ENCODE measurements around the gene ZKSCAN3. TPM values are rescaled to one million over a fixed set of nuclear protein-coding genes. Genes with fewer than 3 reads are reported as not detected.
"Not testable (repeated sequence)": the region's sequence is repeated elsewhere in the genome, so short reads cannot be mapped to it uniquely, and the experiment has no call there.

Gene ZKSCAN3
- polyA plus RNA-seq, 12 donors, result 5.2 to 8.8 (median 7.5) TPM; not detected in 1

DNA sequence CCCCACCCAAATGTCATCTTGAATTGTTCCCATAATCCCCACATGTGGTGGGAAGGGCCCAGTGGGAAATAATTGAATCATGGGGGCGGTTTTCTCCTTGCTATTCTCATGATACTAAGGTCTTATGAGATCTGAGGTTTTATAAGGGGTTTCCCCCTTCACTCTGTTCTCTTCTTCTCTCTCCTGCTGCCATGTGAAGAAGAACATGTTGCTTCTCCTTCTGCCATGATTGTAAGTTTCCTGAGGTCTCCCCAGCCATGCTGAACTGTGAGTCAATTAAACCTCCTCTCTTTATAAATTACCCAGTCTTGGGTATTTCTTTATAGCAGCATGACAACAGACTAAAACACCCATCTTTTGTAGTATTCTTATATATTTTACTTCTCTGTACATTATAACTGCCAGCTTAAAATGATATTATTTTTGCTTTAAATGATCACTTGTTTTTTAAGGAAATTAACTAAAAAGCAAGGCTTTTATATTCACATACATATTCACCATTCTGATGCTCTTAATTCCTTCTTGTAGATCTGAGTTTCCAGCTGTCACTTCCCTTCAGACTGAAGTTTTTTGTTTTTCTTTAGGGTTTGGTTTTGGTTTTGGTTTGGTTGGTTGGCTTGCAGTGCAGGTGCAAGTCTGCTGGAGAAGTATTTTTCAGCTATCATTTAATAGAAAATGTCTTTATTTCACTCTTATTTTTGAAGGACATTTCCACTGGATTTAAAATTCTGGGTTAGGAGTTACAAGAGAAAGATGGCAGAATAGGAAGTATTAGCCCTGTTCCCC lies 9.2 kb upstream of the ZKSCAN3 start:
- no peak for DNase-seq

DNA sequence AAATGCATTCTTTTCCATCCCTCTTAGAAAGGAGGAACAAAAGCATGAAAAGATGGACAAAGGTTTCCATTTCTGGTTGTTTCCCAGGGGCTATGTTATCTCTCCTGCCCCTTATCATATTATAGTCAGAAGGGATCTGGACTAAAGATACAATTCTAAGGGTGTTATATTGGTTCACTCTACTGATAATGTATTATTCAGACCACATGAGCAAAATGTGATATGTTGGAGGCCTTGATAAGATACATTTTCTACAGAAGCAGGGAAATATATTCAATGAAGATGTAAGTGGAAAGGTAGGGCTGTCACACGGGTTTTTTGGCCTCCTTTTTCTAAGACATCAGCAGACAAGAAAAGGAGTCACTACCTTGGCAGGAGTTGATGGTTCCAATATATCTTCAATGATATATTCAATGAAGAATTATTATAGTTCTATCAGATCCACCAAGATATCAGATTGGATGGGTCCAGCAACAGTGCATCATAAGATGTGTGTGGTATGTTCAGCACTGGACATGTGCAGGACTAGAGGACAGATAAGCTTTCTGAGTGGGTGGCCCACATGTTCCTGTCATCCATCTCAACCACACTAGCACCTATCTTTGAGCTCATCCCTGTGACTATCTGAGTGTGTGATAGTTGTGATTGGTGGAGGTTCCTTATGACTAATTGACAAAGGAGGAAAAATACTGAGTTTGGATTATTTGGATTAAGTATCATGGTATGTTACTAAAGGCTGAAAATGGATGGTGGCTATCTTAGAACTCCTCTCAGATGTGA lies 5.7 kb upstream of the ZKSCAN3 start:
- no peak for DNase-seq

DNA sequence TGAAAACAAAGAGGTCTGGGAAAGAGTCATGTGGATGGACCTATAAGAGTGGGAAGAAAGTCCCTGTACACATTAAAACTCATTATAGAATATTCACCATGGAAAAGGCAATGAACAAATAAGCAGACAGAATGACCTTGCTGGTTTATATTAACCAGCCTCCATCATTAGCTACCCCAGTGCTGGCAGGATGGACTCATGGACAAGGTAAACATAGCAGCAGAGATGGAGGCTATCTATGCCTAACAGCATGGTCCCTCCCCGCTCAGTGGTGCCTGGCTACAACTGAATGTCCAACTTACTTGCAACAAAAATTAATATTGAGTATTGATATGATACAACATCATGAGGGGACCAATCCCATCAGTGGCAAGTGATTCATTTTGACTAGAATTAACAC lies 4.5 kb upstream of the ZKSCAN3 start:
- DNase-seq, result no peak

DNA sequence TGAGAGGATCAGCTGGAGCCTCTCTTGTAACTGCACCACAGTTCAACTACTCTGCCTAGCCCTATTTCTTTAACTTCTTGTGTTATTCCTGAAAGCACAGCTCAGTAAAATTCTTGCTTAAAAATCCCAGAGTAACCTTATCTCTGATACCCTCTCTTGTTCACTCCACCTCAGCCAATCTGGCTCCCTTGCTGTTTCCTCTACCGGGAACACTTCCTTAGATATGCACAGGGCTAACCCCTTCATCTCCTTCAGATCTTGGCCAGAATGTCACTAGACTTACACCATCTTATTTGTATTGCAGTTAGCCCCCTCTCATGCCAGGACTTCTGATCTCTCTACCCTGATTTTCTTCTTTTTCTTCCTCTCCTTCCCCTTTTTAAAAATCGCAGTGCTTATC lies 2.6 kb upstream of the ZKSCAN3 start:
- DNase-seq, result no peak

DNA sequence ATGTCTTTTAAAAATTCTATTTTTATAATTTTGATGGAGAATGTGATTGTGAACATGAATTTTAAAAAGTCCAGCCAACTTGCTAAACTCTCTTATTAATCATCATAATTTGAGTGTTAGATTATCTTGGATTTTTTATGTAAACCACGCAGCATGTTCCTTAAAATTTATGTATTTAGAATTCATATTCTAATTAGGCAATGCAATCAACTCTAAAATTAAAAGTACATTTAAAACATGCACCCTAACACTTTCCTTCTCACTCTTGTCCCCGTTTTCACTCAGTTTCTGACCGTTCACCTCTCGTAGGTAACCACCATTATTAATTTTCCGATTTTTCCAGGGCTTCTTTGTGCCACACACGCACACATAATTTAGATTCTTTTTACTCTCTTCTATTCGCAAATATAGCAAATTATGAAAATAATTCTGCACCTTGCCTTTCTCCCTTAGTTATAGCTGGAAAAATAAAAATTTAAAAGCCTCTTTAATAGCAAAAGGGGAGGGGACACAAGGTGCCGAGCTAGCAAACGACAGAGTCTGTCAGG lies 329 bp upstream of the ZKSCAN3 start:
- DNase-seq, result no peak

DNA sequence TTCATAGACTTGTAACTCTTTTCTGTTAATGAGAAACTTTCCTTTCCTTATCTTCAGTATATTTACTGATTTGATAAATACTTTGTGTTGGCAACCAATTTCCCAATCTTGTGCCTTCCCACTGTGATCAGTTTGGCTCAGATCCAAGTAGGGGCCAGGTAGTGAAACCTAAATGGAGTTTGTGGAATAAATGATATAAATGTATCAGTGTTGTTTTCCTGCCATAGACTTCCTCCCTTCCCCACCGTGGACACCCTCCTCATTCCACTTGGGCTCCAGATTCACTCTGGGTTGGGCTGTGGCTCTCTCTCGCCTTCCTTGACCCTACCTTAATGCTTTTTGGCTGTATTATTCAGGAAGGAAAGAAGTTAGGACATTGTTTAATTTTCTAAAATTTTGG lies 1.3 kb downstream of the ZKSCAN3 start:
- DNase-seq, result no peak

DNA sequence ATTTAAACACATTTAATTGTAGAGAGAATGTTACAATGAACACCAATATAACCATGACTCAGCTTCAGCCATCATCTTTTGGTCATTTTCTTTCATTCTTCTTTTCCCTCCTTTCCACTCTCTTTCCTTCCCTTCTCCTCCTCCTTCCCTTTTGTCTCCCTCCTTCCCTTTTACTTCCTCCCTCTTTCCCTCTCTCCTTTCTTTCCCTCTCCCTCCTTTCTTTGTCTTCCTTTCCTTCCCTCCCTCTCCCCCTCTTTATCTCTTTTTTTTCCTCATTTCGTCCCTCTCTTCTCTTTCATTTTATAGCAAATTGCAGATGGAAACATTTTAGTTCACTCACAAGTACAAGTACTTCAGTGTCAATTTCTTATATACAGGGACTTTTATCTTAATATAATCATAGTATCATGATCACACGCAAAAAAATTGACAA lies 1.8 kb downstream of the ZKSCAN3 start:
- no peak for DNase-seq

DNA sequence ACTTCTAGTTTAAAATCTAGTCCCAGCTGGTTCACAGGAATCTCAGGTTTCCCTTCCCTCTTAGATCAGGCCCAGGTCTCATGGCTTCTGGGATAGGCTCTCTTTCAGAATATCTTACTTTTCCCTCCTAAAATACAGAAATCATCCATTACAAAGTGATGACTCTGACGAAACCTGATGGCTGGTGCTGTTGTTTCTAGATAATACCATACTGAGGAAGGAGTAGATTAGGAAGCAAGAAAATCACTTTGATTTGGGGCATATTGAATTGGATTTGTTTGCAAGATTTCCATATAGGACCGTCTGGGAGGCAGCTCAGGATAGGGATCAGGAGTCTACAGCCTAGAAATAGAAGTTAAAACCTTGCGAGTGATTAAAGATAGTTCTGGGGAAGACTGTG lies 3.6 kb downstream of the ZKSCAN3 start:
- DNase-seq, result no peak

DNA sequence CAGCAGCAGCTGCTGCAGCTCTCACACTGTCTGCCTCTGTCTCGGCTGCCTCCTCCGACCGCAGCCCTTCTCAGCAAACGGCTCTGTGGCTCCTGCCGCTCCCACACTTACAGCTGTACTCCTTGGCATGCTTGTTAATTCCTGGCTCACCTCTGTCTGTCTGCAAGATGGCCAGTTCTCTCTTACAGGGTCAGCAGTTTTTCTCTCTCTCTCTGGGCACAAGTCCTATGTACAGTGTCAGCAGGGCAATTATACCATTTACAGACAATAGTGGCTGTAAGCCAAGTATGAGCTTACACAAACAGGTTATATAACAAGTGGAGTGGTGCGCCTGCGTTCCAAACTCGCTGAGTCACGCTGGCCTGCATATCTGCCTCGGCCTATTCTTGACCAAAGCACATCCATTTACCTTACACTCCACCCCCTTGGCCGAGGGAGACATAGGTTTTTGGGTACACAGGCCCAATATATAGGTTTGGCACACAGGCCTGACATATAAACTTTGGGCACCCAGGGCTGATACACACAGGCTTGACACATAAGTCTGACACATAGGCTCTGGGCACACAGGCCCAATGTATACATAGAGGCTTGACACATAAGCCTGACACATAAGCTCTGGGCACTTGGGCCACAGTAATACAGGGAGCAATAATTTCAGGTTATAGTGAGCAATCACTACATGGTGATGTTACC lies 4.4 kb downstream of the ZKSCAN3 start:
- no peak for DNase-seq

DNA sequence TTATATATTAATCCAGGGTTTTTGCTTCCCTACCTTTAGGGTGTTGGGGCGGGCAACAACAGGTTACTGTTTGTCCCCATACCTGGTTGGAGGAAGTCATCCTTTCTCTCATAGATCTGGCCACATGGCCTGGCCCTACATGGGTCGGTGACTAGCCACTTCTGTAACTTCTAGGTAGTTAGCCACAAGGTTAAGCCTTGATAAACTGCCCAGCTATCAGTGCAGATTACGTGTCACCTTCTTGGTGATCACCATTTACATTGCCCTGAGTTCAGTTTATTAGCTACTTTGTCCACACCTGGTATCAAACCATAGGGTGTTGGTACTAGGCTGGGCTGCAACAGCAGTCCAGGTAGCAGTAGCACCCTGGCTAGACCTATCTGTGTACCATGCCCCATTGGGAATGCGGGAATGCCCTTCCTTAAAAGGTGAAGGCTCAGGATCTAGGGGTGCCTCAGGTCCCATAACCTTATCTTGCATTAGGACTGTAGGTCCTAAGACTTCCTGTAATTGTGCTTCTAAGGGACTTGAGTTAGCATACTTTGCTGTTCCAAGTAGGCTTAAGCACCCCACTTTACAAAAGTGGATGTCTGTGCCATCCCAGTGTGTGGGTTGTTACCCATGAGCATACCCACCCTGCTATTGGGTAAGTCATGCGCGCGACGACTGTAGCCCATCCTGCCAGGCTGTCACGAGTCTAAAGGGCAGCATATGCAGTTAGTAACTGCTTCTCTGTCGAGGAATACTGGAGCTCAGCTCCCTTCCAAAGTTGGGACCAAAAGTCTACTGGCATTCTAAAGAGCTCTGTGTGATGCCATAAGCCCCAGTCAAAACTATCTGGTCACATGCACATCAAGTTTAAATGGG lies 5.2 kb downstream of the ZKSCAN3 start:
- DNase-seq, result no peak

DNA sequence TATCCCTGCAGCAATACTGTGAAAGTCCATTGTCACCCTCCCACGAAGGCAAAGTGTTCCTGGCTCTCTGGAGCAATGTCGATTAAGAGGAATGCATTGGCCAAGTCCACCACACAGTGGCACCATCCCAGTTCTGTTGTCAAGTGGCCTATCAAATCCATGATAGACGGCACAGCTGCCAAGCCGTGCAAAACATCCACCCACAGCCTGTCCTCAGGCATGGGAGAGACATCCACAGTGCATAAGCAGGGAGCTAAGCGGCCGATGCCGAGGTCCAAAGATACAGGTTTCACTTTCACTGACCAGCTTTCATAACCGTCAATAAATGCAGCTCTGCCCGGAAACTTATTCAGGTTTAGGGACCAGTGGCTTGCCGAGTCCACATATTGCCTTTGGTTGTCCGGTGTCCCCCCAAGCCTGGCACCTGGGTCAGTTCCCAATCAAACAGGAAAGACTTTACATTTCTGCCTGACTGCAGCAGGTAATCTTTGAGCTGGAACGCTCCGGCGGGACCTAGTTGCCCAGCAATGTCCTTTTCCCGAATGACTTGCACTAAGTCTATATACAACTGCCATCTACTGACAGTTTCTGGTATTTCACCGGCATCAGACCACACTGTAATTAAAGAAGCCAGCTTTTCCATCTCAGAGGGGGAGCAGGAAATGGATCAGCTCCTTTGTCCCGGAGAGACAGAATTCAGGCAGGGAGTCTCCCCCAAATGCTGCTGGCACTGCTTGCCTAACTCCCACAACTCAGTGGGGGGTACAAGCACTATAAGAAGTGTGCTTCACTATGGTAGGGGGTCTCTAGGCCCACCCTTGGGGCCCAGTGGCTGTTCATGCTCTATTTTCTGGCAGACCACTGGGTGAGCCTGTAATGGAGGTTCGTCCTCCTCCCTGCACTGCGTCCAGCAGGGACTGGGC lies 6.3 kb downstream of the ZKSCAN3 start:
- peak; percentile 87 for DNase-seq

DNA sequence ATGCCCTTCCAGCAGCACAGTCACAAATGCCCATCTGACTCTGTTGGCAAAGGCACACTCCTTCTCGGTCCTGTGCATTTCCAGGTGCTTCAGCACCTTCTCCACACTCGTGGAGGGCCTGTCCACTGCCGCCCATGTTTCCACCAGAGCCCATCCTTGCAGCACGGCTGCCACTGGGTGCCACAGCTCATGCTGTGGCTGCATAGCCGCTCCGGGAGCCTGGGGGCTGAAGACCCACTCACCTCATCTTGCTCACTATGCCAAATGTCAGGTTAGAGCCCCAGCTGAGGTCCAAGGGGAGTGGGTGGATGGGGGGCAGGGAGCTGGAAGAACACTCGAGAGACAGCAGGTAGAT lies 6.9 kb downstream of the ZKSCAN3 start:
- no peak for DNase-seq

DNA sequence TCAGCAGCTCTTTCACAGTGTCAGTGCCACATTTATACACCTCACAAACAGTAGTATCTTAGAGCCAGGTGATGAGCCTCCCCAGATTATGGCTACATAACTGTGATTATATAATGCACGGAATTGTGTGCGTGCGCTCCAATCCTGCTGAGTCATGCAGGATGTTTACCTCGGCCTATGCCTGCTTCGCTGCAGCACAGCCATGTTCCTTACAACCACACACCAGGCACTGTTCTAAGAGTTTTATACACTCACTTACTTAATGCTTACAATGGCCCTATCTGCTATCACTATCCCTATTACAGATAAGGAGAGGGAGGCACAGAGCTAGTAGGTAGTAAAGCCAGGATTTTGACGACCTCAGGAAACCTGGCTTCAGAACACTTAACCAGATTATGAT lies 7.3 kb downstream of the ZKSCAN3 start:
- no peak for DNase-seq

DNA sequence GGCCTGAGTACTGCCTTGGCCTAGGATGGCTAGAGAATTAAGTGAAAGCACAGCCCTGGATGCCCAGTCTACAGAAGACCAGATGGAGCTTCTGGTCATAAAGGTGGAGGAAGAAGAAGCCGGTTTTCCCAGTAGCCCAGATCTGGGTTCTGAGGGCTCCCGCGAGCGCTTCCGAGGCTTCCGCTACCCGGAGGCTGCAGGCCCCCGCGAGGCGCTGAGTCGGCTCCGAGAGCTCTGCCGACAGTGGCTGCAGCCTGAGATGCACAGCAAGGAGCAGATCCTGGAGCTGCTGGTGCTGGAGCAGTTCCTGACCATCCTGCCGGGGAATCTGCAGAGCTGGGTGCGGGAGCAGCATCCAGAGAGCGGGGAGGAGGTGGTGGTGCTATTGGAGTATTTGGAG lies 9.8 kb downstream of the ZKSCAN3 start:
- not testable (repeated sequence) for DNase-seq

DNA sequence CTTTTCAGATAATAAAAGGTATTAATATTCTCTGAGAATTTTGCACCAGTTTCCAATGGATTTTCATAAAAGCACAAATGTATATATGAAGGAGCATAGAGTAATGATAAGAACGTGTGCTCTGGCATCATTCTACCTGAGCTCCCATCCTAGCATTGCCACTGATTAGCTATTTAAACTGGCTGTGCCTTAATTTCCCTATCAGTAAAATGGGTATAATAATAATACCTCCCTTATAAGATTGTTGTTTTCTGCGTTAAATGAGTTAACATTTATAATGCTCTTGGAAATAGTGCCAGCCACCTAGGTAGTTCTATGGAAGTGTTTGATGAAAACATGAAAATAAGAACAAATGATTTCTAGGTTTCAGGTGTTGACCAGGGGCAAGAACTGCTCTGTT lies 11.2 kb downstream of the ZKSCAN3 start:
- no peak for DNase-seq

DNA sequence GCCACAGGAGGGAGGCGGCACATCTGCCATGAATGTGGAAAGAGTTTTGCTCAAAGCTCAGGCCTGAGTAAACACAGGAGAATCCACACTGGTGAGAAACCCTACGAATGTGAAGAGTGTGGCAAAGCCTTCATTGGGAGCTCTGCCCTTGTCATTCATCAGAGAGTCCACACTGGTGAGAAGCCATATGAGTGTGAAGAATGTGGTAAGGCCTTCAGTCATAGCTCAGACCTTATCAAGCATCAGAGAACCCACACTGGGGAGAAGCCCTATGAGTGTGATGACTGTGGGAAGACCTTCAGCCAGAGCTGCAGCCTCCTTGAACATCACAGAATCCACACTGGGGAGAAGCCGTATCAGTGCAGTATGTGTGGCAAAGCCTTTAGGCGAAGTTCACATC lies 15.8 kb downstream of the ZKSCAN3 start:
- not testable (repeated sequence) for DNase-seq

DNA sequence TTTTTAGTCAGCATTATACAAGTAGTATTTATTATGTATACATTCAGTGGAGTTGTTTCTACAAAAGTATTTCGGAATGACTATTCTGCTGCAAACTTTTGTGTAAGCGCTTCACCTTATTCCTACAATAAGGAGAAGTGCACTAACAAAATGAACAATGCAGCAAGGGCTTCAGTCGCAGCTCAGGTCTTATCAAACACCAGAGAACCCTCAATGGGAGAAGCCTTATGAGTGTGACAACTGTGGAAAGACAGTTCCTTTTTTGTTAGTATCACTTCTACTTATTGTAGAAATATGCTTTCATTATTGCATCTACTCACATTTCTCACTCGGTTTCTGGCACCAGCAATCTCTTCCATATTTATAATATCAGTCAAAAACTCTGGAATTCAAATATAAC lies 18.8 kb downstream of the ZKSCAN3 start:
- DNase-seq, result no peak

DNA sequence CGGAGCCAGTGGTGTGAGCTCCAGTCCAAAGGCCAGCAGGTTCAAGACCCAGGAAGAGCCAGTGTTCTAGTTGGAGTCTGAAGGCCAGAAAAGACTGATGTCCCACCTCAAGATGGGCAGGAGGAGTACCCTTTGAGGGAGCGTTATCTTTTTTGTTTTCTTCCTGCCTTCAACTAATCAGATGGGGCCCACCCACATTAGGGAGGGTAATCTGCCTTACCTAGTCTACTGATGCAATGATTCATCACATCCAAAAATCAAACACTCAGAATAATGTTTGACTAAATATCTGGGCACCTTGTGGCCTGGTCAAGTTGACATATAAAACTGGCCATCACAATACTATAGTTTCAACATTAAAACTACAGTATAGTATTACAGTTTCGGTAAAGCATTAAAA lies 19.7 kb downstream of the ZKSCAN3 start:
- DNase-seq, result no peak

DNA sequence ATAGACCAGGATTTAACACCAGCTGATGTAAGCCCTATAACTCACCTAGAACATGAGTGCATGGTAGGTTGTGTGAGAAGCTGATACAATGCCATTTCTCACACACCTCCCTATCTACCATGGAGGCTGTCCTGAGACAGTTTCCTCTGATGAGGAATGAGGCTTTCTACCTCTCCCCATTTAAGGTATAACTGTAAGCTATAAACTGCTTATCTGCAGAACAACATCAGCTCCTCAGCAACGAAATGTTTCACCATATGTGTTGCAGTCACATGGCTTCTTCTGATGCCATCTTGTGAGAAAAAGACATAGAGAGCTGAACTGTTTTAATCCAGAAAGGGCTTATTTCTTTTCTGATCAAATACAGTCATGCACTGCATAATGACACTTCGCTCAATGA lies 20.7 kb downstream of the ZKSCAN3 start:
- DNase-seq, result no peak

DNA sequence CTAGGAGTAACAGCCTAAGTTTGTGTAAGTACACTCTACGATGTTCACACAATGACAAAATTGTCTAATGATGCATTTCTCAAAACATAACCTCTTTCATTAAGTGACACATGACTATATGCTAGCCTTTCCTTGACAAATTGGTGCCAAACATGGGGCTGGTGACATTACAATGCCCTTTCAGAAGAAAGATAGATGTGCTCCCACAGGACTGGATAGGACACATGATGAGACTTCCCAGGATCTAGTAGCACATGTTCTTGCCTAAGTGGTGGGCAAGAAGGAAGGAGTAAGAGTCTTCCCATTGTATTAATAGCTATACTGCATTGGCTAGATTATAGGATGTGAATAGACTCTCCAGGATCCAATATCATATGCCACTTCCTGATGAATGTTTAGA lies 21.5 kb downstream of the ZKSCAN3 start:
- DNase-seq, result no peak

Data from muscle of arm (tissue), 12 donors.